ENCODE results near the gene JPT2.

GRCh38 chr16:1643521-1643920 is 34.6 kb upstream of the JPT2 start:
- TF ChIP-seq CTCF (IDR thresholded peaks at IDR 0.05): no peak
- TF ChIP-seq POLR2A (IDR thresholded peaks at IDR 0.05): no peak
- no peak for TF ChIP-seq EP300 (IDR thresholded peaks at IDR 0.05)

All from suprapubic skin (tissue), 3 donors.